ENCODE measurements around the gene CCDC124. TPM values are rescaled to one million over a fixed set of nuclear protein-coding genes. Genes with fewer than 3 reads are reported as not detected.

The CCDC124 gene
- total and polyA plus RNA-seq, 7 donors: 52.8 to 126 (median 84.2) TPM

DNA sequence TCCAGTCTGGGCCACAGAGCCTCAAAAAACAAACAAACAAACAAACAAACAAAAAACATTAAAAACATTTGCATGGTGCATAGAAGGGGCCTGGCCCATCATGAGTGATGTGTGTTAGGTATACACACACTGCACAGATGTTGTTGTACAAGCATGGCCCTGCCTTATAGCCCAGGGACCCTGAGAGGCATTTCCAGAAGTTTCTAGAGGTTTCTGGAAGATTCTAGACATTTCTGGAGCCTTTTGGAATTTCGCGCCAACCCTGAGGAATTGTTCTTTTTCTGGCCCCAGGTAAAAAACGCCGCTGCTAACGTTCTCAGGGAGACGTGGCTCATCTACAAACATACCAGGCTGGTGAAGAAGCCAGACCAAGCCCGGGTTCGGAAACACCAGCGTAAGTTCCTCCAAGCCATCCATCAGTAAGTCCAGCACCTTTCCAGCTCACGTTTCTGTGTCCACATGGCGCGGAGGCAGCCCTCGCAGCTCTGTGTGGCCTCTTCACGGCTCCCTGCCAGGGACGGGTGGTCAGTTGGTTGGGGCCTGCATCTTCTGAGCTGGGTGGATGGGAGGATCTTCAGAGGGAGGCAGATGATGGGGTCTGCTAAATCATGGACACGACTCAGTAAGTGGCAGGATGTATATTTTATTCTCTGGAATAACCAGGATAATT lies 56.7 kb downstream of the CCDC124 start:
- intact Hi-C loops (cut with DNase I): no loop called here
- Histone ChIP-seq H3K4me3 (no peak overlapping the region), H3K9me3 (no peaks in the 10 kb centered on the region), H3K4me1 (no peaks in the 10 kb centered on the region), H3K27ac (no peak overlapping the region), H3K27me3 (no peaks in the 10 kb centered on the region), H3K36me3 (no peaks in the 10 kb centered on the region)
- no peak for DNase-seq
- 89 to 95% methylated on average over 16 of the region's 16 CpGs for WGBS, 2 donors
- TF ChIP-seq, protein P1, sequence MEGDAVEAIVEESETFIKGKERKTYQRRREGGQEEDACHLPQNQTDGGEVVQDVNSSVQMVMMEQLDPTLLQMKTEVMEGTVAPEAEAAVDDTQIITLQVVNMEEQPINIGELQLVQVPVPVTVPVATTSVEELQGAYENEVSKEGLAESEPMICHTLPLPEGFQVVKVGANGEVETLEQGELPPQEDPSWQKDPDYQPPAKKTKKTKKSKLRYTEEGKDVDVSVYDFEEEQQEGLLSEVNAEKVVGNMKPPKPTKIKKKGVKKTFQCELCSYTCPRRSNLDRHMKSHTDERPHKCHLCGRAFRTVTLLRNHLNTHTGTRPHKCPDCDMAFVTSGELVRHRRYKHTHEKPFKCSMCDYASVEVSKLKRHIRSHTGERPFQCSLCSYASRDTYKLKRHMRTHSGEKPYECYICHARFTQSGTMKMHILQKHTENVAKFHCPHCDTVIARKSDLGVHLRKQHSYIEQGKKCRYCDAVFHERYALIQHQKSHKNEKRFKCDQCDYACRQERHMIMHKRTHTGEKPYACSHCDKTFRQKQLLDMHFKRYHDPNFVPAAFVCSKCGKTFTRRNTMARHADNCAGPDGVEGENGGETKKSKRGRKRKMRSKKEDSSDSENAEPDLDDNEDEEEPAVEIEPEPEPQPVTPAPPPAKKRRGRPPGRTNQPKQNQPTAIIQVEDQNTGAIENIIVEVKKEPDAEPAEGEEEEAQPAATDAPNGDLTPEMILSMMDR (IDR thresholded peaks at IDR 0.05): no peak
- no peak for TF ChIP-seq POLR2A (IDR thresholded peaks at IDR 0.05)
- TF ChIP-seq POLR2AphosphoS5 (IDR thresholded peaks at IDR 0.05): no peak
- no peak for TF ChIP-seq EP300 (IDR thresholded peaks at IDR 0.05)

DNA sequence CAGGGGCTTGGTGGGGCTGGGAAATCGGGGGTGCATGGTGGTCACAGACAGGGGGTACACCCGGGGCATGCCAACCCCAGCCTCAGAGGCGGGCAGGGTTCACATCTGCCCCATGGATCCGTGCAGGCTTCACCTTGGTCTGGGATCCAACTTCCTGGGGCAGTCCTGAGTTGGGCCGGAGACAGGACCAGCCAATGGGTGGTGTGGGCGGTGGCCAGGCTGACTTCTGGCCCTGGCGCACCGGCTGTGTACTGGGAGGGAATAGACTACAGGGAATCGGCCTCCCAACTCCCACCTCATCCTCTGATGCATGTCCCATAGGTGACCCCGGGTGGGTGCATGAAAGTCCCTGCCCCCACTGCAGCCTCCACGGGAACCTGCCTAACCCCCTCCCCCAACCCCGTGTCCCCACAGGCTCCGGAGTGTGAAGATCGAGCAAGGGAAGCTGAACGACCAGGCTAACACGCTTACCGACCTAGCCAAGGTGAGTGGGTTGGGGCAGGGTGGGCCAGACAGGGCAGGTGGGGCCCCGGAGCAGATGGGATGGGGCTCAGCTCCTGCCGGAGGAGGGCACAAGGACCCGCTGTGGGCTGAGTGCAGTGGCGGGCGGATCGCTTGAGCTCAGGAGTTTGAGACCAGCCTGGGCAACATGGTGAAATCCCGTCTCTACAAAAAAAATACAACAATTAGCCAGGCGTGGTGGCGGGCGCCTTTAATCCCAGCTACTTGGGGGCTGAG lies 60.4 kb downstream of the CCDC124 start:
- 64 to 85% methylated on average over 27 of the region's 27 CpGs for WGBS, 2 donors
- intact Hi-C loops (cut with DNase I): no loop called here
- TF ChIP-seq POLR2AphosphoS5 (IDR thresholded peaks at IDR 0.05) (no peak), POLR2A (IDR thresholded peaks at IDR 0.05) (no peak), EP300 (IDR thresholded peaks at IDR 0.05) (no peak)
- TF ChIP-seq, protein P1 (IDR thresholded peaks at IDR 0.05): no peak
- H3K4me3 ChIP-seq: no peak overlapping the region
- no peaks in the 10 kb centered on the region for H3K36me3 ChIP-seq
- no peak overlapping the region for H3K27ac ChIP-seq
- no peaks in the 10 kb centered on the region for H3K9me3 ChIP-seq
- H3K27me3 ChIP-seq: no peaks in the 10 kb centered on the region
- no peaks in the 10 kb centered on the region for H3K4me1 ChIP-seq
- DNase-seq: no peak

Small RNA genes lying within 50 kb of the gene (small RNA-seq; reads per million reads assigned to genes)
- 0 reads per million in 3 donors for gene RNA5SP468

Other genes starting within 250 kb of the CCDC124 start
- under 1 TPM; 0.16 to 0.83 (median 0.70) TPM for gene UNC13A, start 244.7 kb upstream of the CCDC124 start, total RNA-seq
- under 1 TPM; under 0.01 to 0.60 (median 0.23) TPM for gene UNC13A, start 244.7 kb upstream of the CCDC124 start, polyA plus RNA-seq
- gene MAP1S, start 213.5 kb upstream of the CCDC124 start, total RNA-seq: 10 to 100 TPM; 13.3 to 35.8 (median 16.6) TPM
- gene MAP1S, start 213.5 kb upstream of the CCDC124 start, polyA plus RNA-seq: 10 to 100 TPM; 13.8 to 20.6 (median 15.7) TPM
- gene FCHO1, start 181.5 kb upstream of the CCDC124 start, total RNA-seq: 1 to 10 TPM; 1.8 to 5.8 (median 4.4) TPM
- gene FCHO1, start 181.5 kb upstream of the CCDC124 start, polyA plus RNA-seq: 10 to 100 TPM in 1 of 3 donors, 1 to 10 TPM in 2; 1.2 to 14.4 (median 2.5) TPM
- gene B3GNT3, start 137.9 kb upstream of the CCDC124 start, total RNA-seq: under 1 TPM in 1 of 4 donors, not detected in 3; 0.55 TPM
- 10 to 100 TPM; 20.4 to 72.3 (median 35.4) TPM for gene B3GNT3, start 137.9 kb upstream of the CCDC124 start, polyA plus RNA-seq
- gene INSL3, start 111.5 kb upstream of the CCDC124 start, total RNA-seq: not detected
- gene INSL3, start 111.5 kb upstream of the CCDC124 start, polyA plus RNA-seq: under 1 TPM in 1 of 3 donors, not detected in 2; 0.85 TPM
- 1 to 10 TPM; 1.4 to 4.3 (median 1.7) TPM for gene JAK3, start 85.0 kb upstream of the CCDC124 start, total RNA-seq
- 10 to 100 TPM in 1 of 3 donors, 1 to 10 TPM in 1, under 1 TPM in 1; 0.46 to 22.0 (median 1.2) TPM for gene JAK3, start 85.0 kb upstream of the CCDC124 start, polyA plus RNA-seq
- 1,000 to 10,000 TPM; 1,686 to 2,372 (median 2,021) TPM for gene RPL18A, start 73.1 kb upstream of the CCDC124 start, total RNA-seq
- gene RPL18A, start 73.1 kb upstream of the CCDC124 start, polyA plus RNA-seq: 1,000 to 10,000 TPM; 3,119 to 3,945 (median 3,295) TPM
- gene SLC5A5, start 61.1 kb upstream of the CCDC124 start, total RNA-seq: not detected
- under 1 TPM in 2 of 3 donors, not detected in 1; 0.13 to 0.60 TPM for gene SLC5A5, start 61.1 kb upstream of the CCDC124 start, polyA plus RNA-seq
- gene KCNN1, start 34.1 kb downstream of the CCDC124 start, total RNA-seq: under 1 TPM in 2 of 4 donors, not detected in 2; 0.33 to 0.55 TPM
- under 1 TPM in 1 of 3 donors, not detected in 2; 0.17 TPM for gene KCNN1, start 34.1 kb downstream of the CCDC124 start, polyA plus RNA-seq
- 10 to 100 TPM; 34.5 to 54.2 (median 37.0) TPM for gene ARRDC2, start 75.2 kb downstream of the CCDC124 start, total RNA-seq
- 10 to 100 TPM; 22.2 to 44.2 (median 36.5) TPM for gene ARRDC2, start 75.2 kb downstream of the CCDC124 start, polyA plus RNA-seq
- 1 to 10 TPM in 2 of 4 donors, under 1 TPM in 1, not detected in 1; 0.99 to 2.2 (median 1.4) TPM for gene IL12RB1, start 153.9 kb downstream of the CCDC124 start, total RNA-seq
- 1 to 10 TPM; 1.8 to 6.0 (median 5.9) TPM for gene IL12RB1, start 153.9 kb downstream of the CCDC124 start, polyA plus RNA-seq
- 1 to 10 TPM; 2.6 to 6.9 (median 3.3) TPM for gene MAST3, start 164.8 kb downstream of the CCDC124 start, total RNA-seq
- 10 to 100 TPM in 1 of 3 donors, 1 to 10 TPM in 2; 4.2 to 16.3 (median 5.3) TPM for gene MAST3, start 164.8 kb downstream of the CCDC124 start, polyA plus RNA-seq
- gene PIK3R2, start 220.1 kb downstream of the CCDC124 start, total RNA-seq: 10 to 100 TPM in 2 of 4 donors, 1 to 10 TPM in 2; 7.8 to 18.0 (median 9.5) TPM
- gene PIK3R2, start 220.1 kb downstream of the CCDC124 start, polyA plus RNA-seq: 1 to 10 TPM; 1.8 to 8.7 (median 6.5) TPM
- 10 to 100 TPM in 3 of 4 donors, 1 to 10 TPM in 1; 9.1 to 45.7 (median 44.5) TPM for gene IFI30, start 240.8 kb downstream of the CCDC124 start, total RNA-seq
- 100 to 1,000 TPM in 2 of 3 donors, 10 to 100 TPM in 1; 96.7 to 412 (median 178) TPM for gene IFI30, start 240.8 kb downstream of the CCDC124 start, polyA plus RNA-seq